Hair follicular keratinocyte (primary cell): ENCODE measurements around the gene ZNF823. TPM values are rescaled to one million over a fixed set of nuclear protein-coding genes. Genes with fewer than 3 reads are reported as not detected.

ENCODE experiments used
- total RNA-seq: library from RNA; depleted of rRNA; stranded (reverse); fragments of >200 nt; gene quantifications from 2 replicates; pipeline ENCODE4 v1.2.3, GENCODE V29; 2015

Gene ZNF823
- total RNA-seq = 3.0 and 5.2 TPM in 2 replicates

DNA sequence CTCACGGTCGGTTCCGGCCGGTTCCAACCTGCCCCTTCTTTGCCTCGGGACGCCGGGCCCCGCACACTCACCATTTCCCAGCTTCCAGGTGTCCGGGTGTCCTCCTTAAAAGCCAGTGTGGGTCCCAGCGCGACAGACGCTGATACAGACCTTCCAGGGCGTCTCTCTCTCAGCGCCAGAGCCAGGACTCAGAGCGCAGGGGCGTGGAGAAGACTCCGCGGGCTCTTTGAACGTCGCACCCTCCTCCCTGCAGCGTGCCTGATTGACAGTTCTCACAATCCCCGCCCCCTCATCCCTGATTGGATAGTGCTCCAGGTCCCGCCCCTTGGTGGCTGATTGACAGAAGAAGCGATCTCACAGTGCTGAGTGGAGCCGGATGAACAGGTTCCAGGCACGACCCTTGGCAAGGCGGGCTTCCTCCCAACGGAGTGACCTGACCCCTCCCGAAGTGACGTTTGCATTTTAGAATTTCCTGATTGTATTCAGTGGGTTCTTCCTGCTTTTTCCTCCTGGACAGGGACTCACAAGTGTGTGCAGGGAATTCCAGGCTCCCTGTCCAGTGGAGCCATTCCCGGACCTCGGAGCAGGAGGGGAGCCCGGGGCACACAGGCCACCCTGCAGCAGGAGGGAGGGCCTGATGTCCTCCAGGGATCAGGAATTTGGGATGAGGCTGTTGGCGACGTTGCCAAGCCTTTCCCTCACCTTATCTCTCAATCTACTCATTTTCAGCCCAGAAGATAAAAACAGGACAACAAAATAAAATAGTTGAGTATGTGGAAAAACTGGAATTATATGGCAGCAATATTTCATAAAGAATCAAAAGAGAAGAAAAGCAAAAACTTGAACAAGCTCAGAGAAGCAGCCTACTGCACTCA, at the start of gene ZNF823:
ZNF823 (minus strand) TSS at position 201 of the 875 bp plus-strand sequence; CDS start at position 74, 127 bp downstream.

DNA sequence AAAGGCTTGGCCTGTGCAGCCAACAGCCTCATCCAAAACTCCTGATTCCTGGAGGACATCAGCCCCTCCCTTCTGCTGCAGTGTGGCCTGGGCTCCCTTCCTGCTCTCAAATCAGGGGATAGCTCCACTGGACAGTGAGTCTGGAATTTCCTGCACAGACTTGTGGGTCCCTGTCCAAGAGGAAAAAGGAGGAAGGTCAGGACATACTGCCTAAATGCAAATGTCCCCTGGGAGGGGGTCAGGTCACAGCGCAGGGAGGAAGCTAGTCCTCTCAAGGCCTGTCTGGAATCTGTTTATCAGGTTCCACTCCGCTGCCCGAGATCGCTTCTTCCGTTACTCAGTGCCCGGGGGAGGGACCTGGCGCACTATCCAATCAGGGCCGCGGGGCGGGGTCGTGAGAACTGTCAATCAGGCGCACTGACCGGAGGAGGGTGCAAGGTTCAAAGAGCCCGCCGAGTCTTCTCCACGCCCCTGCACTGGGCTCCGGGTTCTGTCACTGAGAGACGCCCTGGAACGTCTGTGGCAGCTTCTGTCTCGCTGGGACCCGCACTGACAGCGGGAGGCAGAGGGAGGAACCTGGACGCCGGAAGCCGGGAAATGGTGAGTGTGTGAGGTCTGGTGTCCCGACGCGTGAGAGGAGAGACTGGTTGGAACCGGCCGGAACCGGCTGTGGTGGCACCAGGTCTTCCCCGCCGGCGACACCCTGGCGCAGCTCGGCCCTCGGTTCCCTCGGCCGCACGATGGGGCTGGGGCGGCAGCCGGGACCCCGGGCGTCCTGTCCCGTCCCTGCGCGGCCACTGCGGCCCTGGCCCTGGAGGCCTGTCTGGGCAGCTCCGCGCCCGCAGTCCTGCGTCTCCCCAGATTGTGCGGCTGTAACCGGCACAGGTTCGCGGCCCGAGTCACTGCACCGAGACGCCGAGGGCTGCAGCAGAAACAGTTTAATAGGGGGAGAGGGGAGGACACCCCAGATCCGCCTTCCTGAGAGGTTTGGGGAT, 28.1 kb upstream of the ZNF823 start, which contains the start of gene ZNF441:
ZNF441 (plus strand) TSS at position 404 of the 995 bp plus-strand sequence; CDS start at position 598, 194 bp downstream.

Other genes starting within 250 kb of the ZNF823 start
- gene ZNF653, start 233.1 kb downstream of the ZNF823 start, total RNA-seq = 6.7 and 8.4 TPM in 2 replicates
- 54.9 and 71.0 TPM in 2 replicates for gene ECSIT, start 209.8 kb downstream of the ZNF823 start, total RNA-seq
- not detected in 2 replicates for gene CNN1, start 200.1 kb downstream of the ZNF823 start, total RNA-seq
- 45.7 and 54.3 TPM in 2 replicates for gene ELOF1, start 179.7 kb downstream of the ZNF823 start, total RNA-seq
- 20.6 and 32.1 TPM in 2 replicates for gene ACP5, start 161.3 kb downstream of the ZNF823 start, total RNA-seq
- 7.4 and 8.3 TPM in 2 replicates for gene ZNF627, start 141.5 kb downstream of the ZNF823 start, total RNA-seq
- gene ZNF441, start 28.1 kb upstream of the ZNF823 start, total RNA-seq = 1.3 and 1.9 TPM in 2 replicates
- 0.11 and 0.23 TPM in 2 replicates for gene ZNF491, start 59.6 kb upstream of the ZNF823 start, total RNA-seq
- 5.9 and 7.6 TPM in 2 replicates for gene ZNF440, start 75.3 kb upstream of the ZNF823 start, total RNA-seq
- gene ZNF439, start 109.8 kb upstream of the ZNF823 start, total RNA-seq = 0.16 and 0.19 TPM in 2 replicates
- 0.16 and 3.0 TPM in 2 replicates for gene ZNF69, start 148.8 kb upstream of the ZNF823 start, total RNA-seq
- gene ZNF700, start 186.2 kb upstream of the ZNF823 start, total RNA-seq = 3.2 and 5.9 TPM in 2 replicates
- gene ZNF763, start 226.1 kb upstream of the ZNF823 start, total RNA-seq = 0.61 and 0.78 TPM in 2 replicates